Measurements from ENCODE around the gene GLCCI1.

GLCCI1 gene

GRCh38 chr7:8117195-8117594 lies 148.6 kb downstream of the GLCCI1 start:
- H3K23ac ChIP-seq (ENCODE audit: low read length in 2 of 2): no peak overlapping the region
- no peak overlapping the region for H3K27ac ChIP-seq (ENCODE audit: low read length, poor library complexity, severe bottlenecking)
- H3K4me2 ChIP-seq (ENCODE audit: low read length, poor library complexity, severe bottlenecking): no peak overlapping the region
- H2BK120ac ChIP-seq (ENCODE audit: low read depth, low read length): no peak overlapping the region
- H3K9me3 ChIP-seq (ENCODE audit: control insufficient read depth, low read length): no peaks in the 10 kb centered on the region
- no peak overlapping the region for H2AFZ ChIP-seq (ENCODE audit: low read depth, low read length)
- no peak overlapping the region for H3K4me3 ChIP-seq (ENCODE audit: insufficient read depth in 1 of 2, low read depth in 1 of 2, low read length in 2 of 2)
- DNase-seq: no peak
- no peak overlapping the region for H2BK15ac ChIP-seq (ENCODE audit: low read depth, poor library complexity, severe bottlenecking)
- no peak overlapping the region for H3K9ac ChIP-seq (ENCODE audit: low read length)
- H3K4ac ChIP-seq (ENCODE audit: low read depth in 1 of 2, low read length in 2 of 2): no peak overlapping the region
- no peak overlapping the region for H4K8ac ChIP-seq (ENCODE audit: low read length)
- no peak overlapping the region for H4K91ac ChIP-seq (ENCODE audit: low read length)
- H3K14ac ChIP-seq (ENCODE audit: low read length in 2 of 2): no peak overlapping the region
- peaks cover 9% of the 10 kb centered on the region for H3K4me1 ChIP-seq (ENCODE audit: control insufficient read depth, insufficient read depth, low read depth, low read length)
- no peak overlapping the region for H2BK5ac ChIP-seq (ENCODE audit: low read depth, low read length, poor library complexity, severe bottlenecking)
- no peaks in the 10 kb centered on the region for H3K36me3 ChIP-seq (ENCODE audit: control insufficient read depth in 1 of 2, insufficient read depth in 2 of 2, low read depth in 1 of 2, low read length in 2 of 2)
- H3K79me1 ChIP-seq (replicated peaks; ENCODE audit: low read length, poor library complexity, severe bottlenecking): no peaks in the 10 kb centered on the region
- H2BK12ac ChIP-seq (ENCODE audit: low read length in 2 of 2): no peak overlapping the region
- no peak overlapping the region for H2AK5ac ChIP-seq (ENCODE audit: low read length, severe bottlenecking)
- H3K18ac ChIP-seq (ENCODE audit: low read depth in 1 of 2, low read length in 2 of 2): no peak overlapping the region
- peaks cover 0 to 5% of the 10 kb centered on the region in 2 experiments for H3K27me3 ChIP-seq (ENCODE audit: control insufficient read depth in 1 of 2, insufficient read depth in 1 of 2, low read length in 2 of 2)
- 82% methylated on average over 2 of the region's 2 CpGs for WGBS

- Histone ChIP-seq H3K14ac (ENCODE audit: low read length in 2 of 2) (no peak overlapping the region), H3K23ac (ENCODE audit: low read length in 2 of 2) (no peak overlapping the region), H2BK12ac (ENCODE audit: low read length in 2 of 2) (no peak overlapping the region), H4K91ac (ENCODE audit: low read length) (no peak overlapping the region), H2AFZ (ENCODE audit: low read depth, low read length) (no peak overlapping the region), H3K18ac (ENCODE audit: low read depth in 1 of 2, low read length in 2 of 2) (no peak overlapping the region), H3K4me3 (ENCODE audit: insufficient read depth in 1 of 2, low read depth in 1 of 2, low read length in 2 of 2) (no peak overlapping the region), H3K27ac (ENCODE audit: low read length, poor library complexity, severe bottlenecking) (no peak overlapping the region), H2AK5ac (ENCODE audit: low read length, severe bottlenecking) (no peak overlapping the region), H2BK5ac (ENCODE audit: low read depth, low read length, poor library complexity, severe bottlenecking) (no peak overlapping the region), H3K36me3 (ENCODE audit: control insufficient read depth in 1 of 2, insufficient read depth in 2 of 2, low read depth in 1 of 2, low read length in 2 of 2) (no peaks in the 10 kb centered on the region), H3K4ac (ENCODE audit: low read depth in 1 of 2, low read length in 2 of 2) (no peak overlapping the region), H3K27me3 (ENCODE audit: control insufficient read depth in 1 of 2, insufficient read depth in 1 of 2, low read length in 2 of 2) (peaks cover 0 to 5% of the 10 kb centered on the region in 2 experiments), H3K79me1 (replicated peaks; ENCODE audit: low read length, poor library complexity, severe bottlenecking) (no peaks in the 10 kb centered on the region), H3K4me2 (ENCODE audit: low read length, poor library complexity, severe bottlenecking) (no peak overlapping the region), H2BK15ac (ENCODE audit: low read depth, poor library complexity, severe bottlenecking) (no peak overlapping the region), H4K8ac (ENCODE audit: low read length) (no peak overlapping the region), H2BK120ac (ENCODE audit: low read depth, low read length) (no peak overlapping the region), H3K9me3 (ENCODE audit: control insufficient read depth, low read length) (no peaks in the 10 kb centered on the region), H3K4me1 (ENCODE audit: control insufficient read depth, insufficient read depth, low read depth, low read length) (no peaks in the 10 kb centered on the region), H3K9ac (ENCODE audit: low read length) (no peak overlapping the region)
- no peak for DNase-seq
- 88% methylated on average over 8 of the region's 8 CpGs for WGBS
Measured at GRCh38 chr7:8119262-8119661, 150.7 kb downstream of the GLCCI1 start.

GRCh38 chr7:8120390-8121058 lies 151.9 kb downstream of the GLCCI1 start:
- H3K27me3 ChIP-seq (ENCODE audit: control insufficient read depth in 1 of 2, insufficient read depth in 1 of 2, low read length in 2 of 2): peaks cover 0 to 5% of the 10 kb centered on the region in 2 experiments
- WGBS: 97% methylated on average over 8 of the region's 12 CpGs
- H3K23ac ChIP-seq (ENCODE audit: low read length in 2 of 2): no peak overlapping the region

GRCh38 chr7:8121243-8121642 lies 152.6 kb downstream of the GLCCI1 start:
- Histone ChIP-seq H2AFZ (ENCODE audit: low read depth, low read length) (no peak overlapping the region), H3K9ac (ENCODE audit: low read length) (no peak overlapping the region), H3K23ac (ENCODE audit: low read length in 2 of 2) (no peak overlapping the region), H3K27ac (ENCODE audit: low read length, poor library complexity, severe bottlenecking) (no peak overlapping the region), H2BK12ac (ENCODE audit: low read length in 2 of 2) (no peak overlapping the region), H4K91ac (ENCODE audit: low read length) (no peak overlapping the region), H3K27me3 (ENCODE audit: control insufficient read depth in 1 of 2, insufficient read depth in 1 of 2, low read length in 2 of 2) (peaks cover 0 to 5% of the 10 kb centered on the region in 2 experiments), H3K4me1 (ENCODE audit: control insufficient read depth, insufficient read depth, low read depth, low read length) (peaks cover 2% of the 10 kb centered on the region), H3K79me1 (replicated peaks; ENCODE audit: low read length, poor library complexity, severe bottlenecking) (no peaks in the 10 kb centered on the region), H2BK120ac (ENCODE audit: low read depth, low read length) (no peak overlapping the region), H3K4me3 (ENCODE audit: insufficient read depth in 1 of 2, low read depth in 1 of 2, low read length in 2 of 2) (no peak overlapping the region), H3K36me3 (ENCODE audit: control insufficient read depth in 1 of 2, insufficient read depth in 2 of 2, low read depth in 1 of 2, low read length in 2 of 2) (no peaks in the 10 kb centered on the region), H3K4me2 (ENCODE audit: low read length, poor library complexity, severe bottlenecking) (no peak overlapping the region), H3K18ac (ENCODE audit: low read depth in 1 of 2, low read length in 2 of 2) (no peak overlapping the region), H3K4ac (ENCODE audit: low read depth in 1 of 2, low read length in 2 of 2) (no peak overlapping the region), H4K8ac (ENCODE audit: low read length) (no peak overlapping the region), H2BK15ac (ENCODE audit: low read depth, poor library complexity, severe bottlenecking) (no peak overlapping the region), H2AK5ac (ENCODE audit: low read length, severe bottlenecking) (no peak overlapping the region), H3K9me3 (ENCODE audit: control insufficient read depth, low read length) (no peaks in the 10 kb centered on the region), H3K14ac (ENCODE audit: low read length in 2 of 2) (no peak overlapping the region), H2BK5ac (ENCODE audit: low read depth, low read length, poor library complexity, severe bottlenecking) (no peak overlapping the region)
- DNase-seq: no peak
- 97% methylated on average over 3 of the region's 3 CpGs for WGBS

More at GRCh38 chr7:8120390-8121058, 151.9 kb downstream of the GLCCI1 start:
- Histone ChIP-seq H4K91ac (ENCODE audit: low read length) (no peak overlapping the region), H3K14ac (ENCODE audit: low read length in 2 of 2) (no peak overlapping the region), H3K27ac (ENCODE audit: low read length, poor library complexity, severe bottlenecking) (no peak overlapping the region), H2AFZ (ENCODE audit: low read depth, low read length) (no peak overlapping the region), H2BK120ac (ENCODE audit: low read depth, low read length) (no peak overlapping the region), H2AK5ac (ENCODE audit: low read length, severe bottlenecking) (no peak overlapping the region), H4K8ac (ENCODE audit: low read length) (no peak overlapping the region), H3K4me1 (ENCODE audit: control insufficient read depth, insufficient read depth, low read depth, low read length) (no peaks in the 10 kb centered on the region), H3K36me3 (ENCODE audit: control insufficient read depth in 1 of 2, insufficient read depth in 2 of 2, low read depth in 1 of 2, low read length in 2 of 2) (no peaks in the 10 kb centered on the region), H3K4ac (ENCODE audit: low read depth in 1 of 2, low read length in 2 of 2) (no peak overlapping the region), H2BK15ac (ENCODE audit: low read depth, poor library complexity, severe bottlenecking) (no peak overlapping the region), H3K9ac (ENCODE audit: low read length) (no peak overlapping the region), H3K18ac (ENCODE audit: low read depth in 1 of 2, low read length in 2 of 2) (no peak overlapping the region), H2BK5ac (ENCODE audit: low read depth, low read length, poor library complexity, severe bottlenecking) (no peak overlapping the region), H3K79me1 (replicated peaks; ENCODE audit: low read length, poor library complexity, severe bottlenecking) (no peaks in the 10 kb centered on the region), H2BK12ac (ENCODE audit: low read length in 2 of 2) (no peak overlapping the region), H3K4me3 (ENCODE audit: insufficient read depth in 1 of 2, low read depth in 1 of 2, low read length in 2 of 2) (no peak overlapping the region), H3K9me3 (ENCODE audit: control insufficient read depth, low read length) (no peaks in the 10 kb centered on the region), H3K4me2 (ENCODE audit: low read length, poor library complexity, severe bottlenecking) (no peak overlapping the region)
- no peak for DNase-seq
